GM19452 (cell line): Measurements from ENCODE around the gene IL36A.

Source experiments
- ATAC-seq: cut with Tn5 transposase; IDR thresholded peaks from one replicate; pipeline ENCODE4 v1.9.1; 2021; ENCODE audit not compliant: unreplicated experiment

Gene IL36A, protein sequence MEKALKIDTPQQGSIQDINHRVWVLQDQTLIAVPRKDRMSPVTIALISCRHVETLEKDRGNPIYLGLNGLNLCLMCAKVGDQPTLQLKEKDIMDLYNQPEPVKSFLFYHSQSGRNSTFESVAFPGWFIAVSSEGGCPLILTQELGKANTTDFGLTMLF

DNA sequence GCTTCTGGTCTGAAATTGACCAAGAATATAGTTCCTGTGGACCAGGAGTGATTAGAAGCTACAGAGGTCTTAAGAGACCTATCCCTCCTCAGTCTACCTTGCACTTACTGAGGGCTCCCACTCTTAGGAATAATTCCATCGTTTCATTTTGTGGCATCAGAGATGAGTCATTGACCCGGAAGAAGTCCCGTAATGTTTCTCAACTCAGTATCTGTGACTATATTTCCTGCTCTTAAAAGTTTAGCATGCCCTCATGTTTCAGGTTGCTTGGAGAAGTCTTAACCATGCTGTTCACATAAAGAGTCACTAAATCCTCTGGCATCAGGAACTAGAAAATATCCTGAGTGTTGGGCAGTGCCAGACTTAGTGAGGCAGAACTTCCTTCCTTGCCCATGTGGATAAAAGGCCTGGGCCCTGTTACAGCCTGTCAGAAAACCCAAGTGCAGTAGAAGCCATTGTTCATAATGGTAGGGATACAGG lies at the start of gene IL36A:
Gene IL36A, plus strand, starts transcription at position 430 of the 480 bp plus-strand sequence. CDS start 413 bp downstream, outside the sequence.
- no peak for ATAC-seq

DNA sequence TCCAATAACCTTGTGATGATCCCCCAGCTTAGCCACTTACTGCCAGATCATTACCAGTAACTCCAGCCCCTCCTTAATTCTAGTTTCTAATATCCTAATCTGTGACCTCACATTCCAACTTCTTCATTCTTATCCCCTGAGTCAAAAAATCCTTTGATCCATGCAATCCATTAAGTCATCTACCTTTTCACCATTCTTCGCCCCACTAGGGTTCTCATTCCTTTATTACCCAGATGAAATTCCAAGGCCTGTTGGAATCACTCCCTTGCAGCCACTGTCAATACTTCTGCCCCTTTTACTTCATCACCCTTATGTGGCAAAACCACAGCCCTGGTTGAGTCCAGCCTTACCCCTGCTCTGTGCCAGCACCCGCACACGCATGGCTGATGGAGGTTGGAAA lies 47.7 kb upstream of the IL36A start:
- ATAC-seq, result no peak

DNA sequence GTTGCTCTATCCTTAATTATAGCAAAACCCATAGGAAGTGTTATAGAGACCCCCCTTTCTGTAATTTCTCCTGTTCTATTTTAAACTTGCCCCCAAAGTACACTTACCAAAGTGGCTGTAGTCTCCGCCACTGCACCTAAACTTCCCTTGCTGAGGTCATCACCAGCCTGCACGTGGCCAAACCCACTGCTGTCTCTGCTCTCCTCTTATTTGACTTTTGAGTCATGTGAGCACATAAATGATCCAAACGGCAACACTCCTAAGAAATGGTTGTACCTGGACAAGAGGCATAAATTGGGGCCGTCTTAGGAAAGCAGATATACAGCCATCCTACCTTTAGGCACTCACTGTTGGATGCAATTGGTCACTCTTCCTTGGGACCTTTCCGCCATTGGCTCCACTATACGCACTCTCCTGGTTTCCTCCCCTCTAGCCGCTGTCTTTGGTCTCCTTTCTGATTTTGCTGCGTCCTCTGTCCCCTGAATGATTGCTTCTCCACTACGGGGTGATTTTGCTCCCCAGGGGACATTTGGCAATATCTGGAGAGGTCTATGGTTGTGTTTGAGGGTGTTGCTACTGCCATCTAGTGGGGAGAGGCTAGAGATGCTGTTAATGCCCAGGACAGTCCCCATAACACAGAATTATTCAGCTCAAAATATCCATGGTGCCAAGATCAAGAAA lies 46.7 kb upstream of the IL36A start:
- no peak for ATAC-seq

DNA sequence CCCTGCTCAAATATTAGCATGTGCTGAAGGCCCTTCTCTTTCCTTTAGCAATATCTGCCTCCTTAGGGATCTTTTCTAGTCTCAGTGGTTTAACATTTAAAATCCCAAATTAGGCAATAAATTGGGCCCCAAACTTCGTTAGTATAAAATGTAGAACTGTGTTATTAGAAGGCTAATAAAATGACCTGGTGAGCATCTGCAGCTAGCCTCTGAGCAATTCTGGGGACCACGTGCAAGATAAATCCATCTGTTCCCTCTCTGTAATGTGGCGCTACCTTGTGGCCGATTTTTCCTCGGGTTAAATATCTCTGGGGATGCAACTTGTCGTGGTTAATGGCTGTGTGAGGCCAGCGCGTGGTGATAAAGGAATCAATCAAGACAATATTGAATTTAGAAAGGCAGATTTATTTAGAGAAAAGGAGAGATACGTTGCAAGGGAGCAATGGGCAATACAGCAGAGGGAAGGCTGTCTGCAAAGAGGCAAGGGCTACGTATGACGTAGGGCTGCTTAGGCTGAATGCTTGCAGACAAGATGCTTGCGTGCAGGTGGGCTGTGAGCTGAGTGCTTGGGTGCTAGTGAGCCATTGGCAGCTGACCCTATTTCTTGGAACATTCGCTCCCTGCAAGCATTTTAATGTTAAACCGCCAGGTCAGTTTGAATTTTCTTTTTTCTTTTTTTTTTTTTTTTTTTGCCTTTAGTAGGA lies 46.0 kb upstream of the IL36A start:
- no peak for ATAC-seq

DNA sequence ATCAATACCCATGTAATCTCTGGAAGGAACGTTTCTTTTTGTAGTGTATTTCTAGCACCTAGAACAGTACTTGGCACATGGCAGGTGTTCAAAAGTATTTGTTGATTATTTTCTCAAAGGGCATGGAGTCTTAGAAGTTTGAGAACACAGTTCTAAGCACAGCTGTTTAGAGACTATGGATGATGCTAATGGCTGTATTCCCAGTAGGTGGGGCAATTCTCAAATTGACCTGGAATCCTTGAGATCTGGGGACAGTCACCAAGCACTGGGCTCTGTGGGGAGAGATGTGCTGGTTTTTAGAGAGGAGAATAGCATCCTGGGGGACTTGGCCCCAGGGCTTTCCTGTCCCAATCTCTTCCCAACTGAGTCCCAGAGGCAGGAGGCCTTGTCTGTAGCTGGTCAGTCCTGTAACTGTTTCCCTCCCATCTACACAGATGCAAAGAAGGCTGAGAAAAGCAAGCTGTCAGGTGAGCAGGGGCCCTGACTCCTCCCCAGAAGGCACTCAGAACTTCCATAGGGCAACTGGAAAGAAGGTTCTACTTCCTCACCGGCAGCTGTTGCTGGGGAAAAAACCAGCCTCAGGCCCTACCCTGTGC lies 44.9 kb upstream of the IL36A start:
- ATAC-seq, result no peak

DNA sequence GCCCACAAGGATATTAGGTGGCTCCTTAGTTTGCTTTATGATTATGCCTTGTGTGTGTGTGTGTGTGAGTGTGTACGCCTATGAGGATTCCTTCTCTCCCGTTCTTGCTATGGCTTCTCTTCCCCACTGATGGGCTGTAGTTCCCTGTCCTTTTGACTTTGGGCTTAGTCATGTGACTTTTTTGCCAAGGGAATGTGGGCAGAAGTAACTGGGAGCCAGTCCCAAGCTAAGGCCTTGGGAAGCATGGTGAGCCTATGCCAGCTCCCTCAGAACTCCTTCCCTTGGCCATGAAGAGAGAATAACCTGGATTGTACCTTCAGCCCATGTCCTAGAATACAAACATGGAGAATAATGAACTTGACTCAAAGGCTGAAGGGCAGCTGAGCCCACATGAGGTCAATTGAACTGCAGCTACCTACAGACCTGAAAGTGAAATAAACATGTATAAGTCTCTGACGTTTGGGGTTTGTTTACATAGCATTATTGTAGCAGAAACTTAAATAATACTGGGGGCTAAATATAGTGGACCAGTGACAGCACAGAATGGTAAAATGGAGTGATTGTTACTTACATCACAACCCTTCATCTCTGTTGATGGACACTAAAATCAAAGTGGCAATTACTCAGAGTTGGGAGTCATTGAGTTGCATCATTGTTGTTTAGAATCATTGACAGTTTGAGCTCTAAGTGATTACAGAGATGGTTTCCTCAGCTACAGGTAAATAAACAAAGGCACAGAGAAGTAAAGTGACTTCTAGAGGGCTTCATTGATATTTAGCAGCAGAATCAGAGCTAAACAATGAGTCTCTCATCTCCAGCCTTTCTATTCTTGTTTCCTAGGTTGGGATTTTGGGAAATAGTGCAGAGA lies 42.7 kb upstream of the IL36A start:
- ATAC-seq, result no peak

DNA sequence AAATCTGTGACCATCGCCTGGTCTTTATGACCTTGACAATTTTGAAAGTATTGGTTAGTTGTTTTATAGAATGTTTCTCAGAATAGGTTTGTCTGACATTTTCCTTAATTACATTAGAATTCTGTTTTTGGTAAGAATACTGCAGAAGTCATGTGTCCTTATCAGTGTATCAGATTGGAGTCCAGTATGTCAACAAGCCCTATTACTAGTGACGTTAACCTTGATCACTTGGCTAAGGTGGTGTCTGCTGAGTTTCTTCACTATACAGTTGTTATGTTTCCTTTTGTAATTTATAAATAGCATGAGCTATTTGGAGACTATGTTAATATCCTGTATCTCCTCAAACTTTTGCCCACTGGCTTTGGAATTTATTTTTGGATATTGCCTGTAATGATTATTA lies 38.2 kb upstream of the IL36A start:
- ATAC-seq, result no peak

DNA sequence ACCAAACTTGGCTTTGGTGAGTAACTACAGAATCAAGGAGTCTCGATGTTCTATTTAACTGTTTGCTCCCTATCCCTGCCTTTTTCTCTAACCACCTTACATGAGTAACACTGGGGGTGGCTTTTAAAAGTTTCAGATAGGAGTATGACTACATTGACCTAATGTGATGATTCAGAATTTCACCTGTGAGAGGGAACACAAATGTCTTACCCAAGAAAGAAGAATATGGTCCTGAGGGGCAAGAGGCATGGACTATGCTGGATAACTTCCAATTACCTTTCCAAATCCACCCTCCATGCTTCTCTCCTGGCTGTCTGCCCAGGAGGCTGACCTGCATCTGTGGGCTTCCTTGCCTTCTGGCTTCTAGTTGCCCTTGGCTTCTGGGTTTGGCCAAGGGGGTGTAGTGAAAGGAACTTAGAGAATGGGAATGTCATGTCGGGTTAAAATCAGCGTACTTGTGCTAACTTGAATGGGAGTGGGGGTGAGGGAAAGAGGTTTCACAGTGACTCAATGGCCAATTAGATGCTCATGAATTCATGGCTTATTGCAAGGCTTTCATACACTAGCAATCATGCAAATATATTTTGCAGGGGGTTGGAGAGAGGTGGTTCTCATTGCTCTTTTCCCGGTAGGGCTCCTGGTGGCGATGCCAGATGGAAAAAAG lies 32.7 kb upstream of the IL36A start:
- ATAC-seq, result no peak

DNA sequence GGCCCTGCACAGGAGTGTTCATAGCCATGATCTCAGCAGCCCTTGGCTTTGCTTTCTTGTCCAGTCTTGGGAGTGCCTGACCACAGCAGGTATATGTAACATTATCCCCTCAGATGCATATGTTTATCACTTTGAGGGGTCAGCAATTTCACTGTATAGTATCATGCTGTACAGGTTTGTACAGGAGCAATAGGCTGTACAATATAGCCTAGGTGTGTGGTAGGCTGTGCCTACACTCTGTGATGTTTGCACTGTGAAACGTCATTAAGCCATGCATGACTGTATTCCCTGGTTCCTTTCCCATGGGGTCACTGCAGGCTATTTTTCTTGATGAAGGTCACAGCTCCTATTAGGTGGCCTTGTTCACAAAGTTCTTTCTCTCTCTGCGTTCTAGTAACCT lies 32.1 kb upstream of the IL36A start:
- no peak for ATAC-seq

DNA sequence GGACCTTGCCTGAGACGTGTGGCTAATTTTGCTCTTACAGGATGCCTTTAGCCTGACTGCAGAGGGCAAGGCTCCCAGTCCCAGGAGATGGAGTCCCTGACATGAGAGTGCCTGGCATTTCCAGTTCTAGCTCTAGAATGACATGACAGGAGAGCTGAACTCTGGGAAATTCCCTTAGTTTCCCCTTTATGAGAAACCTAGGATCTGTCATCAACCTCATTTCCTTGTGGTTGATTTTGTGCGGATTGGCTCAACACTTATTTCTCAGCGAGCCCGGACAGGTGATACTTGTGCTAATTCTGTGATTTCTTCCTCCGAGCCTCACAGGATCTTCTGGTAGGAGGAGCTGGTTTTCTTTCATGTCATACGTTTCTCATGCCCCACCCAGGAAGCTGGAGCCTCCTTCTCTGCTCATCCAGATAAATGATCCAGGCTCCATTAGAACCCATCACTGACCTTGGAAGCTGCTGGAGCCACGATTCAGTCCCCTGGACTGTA lies 27.7 kb upstream of the IL36A start, which contains the start of gene IL36G:
Gene IL36G, plus strand, starts transcription at position 448 of the 498 bp plus-strand sequence. CDS start 633 bp downstream, outside the sequence.
- no peak for ATAC-seq

DNA sequence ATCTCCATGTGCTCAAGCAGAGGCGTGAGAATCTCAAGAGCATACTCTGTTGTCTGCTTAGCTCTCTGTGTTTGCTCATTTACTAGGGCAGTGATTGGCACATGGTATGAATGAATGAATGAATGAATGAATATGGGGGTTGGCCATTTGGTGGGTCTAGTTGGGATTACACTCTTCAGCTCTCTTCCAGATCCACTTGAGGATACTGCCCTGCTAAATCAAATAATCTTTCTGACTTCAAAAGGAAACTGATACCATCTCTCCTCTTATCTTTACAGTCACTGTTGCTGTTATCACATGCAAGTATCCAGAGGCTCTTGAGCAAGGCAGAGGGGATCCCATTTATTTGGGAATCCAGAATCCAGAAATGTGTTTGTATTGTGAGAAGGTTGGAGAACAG lies 25.5 kb upstream of the IL36A start:
- no peak for ATAC-seq

DNA sequence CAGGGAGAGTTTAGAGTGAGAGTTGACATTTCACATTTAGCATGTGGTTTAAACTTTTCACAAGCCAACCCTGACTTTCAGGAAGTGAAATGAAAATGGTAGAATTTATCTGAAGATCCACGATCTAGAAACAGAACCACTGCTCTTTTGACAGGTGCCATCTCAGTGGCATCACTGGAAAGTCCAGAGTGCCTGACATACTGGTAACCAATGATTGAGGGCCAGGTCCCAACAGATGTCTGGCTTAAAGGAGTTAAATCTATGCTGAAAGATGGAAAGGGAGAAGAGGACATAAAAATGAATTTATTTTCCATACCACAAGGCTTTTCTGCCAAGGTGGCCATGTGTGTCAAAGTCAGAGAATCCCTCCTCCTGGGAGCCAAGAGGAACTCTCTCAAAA lies 24.7 kb upstream of the IL36A start:
- no peak for ATAC-seq

DNA sequence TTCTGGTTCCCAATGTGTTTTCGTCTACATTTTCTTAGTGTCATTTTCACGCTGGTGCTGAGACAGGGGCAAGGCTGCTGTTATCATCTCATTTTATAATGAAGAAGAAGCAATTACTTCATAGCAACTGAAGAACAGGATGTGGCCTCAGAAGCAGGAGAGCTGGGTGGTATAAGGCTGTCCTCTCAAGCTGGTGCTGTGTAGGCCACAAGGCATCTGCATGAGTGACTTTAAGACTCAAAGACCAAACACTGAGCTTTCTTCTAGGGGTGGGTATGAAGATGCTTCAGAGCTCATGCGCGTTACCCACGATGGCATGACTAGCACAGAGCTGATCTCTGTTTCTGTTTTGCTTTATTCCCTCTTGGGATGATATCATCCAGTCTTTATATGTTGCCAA lies 20.2 kb upstream of the IL36A start:
- no peak for ATAC-seq

DNA sequence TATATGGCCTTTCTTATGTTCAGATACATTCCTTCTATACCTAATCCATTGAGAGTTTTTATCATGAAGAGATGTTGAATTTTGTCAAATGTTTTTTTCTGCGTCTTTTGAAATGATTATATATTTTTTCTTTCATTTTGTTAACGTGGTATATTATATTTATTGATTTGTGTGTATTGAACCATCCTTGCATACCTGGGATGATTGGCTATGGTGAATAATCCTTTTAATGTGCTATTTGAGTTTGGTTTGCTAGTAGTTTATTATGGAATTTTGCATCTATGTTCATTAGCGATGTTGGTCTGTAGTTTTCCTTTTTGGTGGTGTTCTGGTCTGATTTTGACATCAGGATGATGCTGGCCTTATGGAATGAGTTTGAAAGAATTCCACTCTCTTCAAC lies 15.6 kb upstream of the IL36A start:
- ATAC-seq, result no peak

DNA sequence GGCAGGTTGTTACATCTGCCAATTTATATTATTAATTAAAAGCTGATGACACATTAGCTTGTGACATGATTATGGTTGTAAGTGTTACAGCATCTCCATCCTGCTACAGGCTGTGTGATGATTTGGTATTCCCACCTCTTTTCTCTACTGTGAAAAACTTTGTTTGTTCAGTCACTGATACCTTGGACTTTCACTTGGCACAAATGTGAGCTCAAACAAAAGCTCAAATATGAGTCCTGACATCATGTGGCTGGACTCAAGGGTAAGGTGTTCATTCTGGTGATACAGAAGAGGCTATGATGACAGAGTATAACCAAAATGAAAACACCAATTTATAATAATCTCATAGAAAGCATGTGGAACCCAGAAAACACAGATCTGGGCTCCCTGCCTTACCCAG lies 11.4 kb upstream of the IL36A start:
- no peak for ATAC-seq

DNA sequence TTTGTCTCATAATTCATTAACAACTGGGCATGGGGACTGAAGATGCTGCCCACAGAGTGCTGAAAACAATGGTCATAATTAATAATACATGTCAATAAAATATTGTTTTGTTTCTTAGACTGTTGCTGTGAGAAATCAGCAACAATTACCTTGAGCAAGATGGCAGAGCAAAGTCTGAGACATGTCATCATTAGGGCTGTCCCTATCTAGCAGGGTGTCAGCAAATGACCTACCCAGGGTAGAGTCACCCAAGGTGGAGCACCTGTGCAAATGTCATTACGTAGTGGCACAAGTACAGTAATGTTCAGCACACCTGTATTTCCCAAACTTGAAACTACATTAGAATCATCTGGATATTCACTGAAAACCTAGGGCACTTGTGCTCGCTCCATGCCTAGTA lies 10.6 kb upstream of the IL36A start:
- ATAC-seq, result no peak

DNA sequence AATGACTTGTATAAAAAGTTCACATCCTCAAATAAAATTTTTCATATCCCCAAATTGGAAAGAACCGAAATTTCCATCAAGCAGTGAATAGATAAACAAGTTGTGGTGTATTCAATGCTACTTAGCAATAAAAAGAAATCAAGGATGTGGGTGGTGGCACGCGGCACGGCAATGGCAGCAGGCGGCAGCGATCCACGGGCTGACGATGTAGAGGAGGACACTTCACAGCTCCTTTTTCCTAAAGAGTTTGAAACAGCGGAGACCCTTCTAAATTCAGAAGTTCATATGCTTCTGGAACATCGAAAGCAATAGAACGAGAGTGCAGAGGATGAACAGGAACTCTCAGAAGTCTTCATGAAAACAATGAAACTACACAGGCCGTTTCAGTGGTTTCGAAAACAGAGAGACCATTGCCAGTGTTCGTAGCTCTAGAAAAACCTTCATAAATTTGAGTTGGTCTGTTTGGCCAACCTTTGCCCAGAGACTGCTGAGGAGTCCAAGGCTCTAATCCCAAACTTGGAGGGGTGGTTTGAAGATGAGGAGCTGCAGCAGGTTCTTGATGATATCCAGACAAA lies 9.8 kb upstream of the IL36A start:
- ATAC-seq, result no peak

DNA sequence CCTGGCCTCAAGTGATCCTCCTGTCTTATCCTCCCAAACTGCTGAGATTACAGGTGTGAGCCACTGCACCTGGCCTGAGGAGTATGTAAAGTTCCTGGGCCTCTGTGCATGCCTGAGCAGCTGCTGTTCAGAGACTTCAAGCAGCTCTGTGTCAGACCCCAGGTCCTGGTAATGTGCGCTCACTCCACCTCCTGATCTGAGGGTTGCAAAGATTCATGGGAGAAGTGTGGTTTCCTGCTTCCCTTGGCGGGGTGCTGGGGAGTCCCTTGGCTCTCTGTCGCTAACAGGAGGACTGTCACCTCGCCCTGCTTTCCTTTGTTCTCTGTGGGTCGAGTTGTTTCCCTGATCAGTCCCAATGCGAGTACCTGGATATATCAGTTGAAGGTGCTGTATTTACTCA lies 8.6 kb upstream of the IL36A start:
- no peak for ATAC-seq

DNA sequence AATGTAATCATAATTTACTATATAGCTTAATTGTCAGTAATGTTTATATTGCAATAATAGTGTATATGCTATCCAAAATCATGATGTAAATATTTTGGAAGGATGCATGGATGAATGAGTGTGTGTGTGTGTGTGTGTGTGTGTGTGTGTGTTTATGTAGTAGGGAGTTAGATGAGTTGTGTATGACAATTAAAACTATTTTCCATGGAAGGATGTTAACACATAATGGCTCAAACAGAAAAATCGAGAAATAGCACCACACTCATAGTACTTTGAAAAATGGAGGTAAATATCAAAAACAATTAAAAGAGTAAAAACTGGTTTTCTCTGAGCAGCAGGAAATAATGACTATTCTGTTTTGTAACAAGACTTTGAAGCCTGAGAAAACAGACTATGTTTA lies 8.1 kb upstream of the IL36A start:
- no peak for ATAC-seq

DNA sequence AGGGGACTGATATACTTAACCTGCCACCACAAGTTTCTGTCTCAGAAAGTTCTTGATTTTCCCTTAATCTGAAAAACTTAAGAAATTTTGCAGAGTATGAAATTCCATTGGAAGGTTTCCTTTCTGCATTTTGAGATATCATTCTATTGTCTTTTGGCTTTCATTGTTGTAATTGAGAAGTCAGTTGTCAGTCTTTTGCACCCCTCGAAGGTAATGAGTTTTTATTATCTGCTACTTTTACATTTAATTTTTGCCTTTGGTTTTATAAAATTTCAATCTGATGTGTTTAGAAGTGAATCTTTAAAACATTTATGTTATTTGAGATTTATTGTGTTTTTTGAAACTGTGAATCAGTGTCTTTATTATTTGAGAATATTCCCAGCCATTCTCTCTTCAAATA lies 4.8 kb upstream of the IL36A start:
- ATAC-seq, result no peak
